Aortic smooth muscle cell (primary cell): Measurements from ENCODE around the gene S1PR3. TPM values are rescaled to one million over a fixed set of nuclear protein-coding genes. Genes with fewer than 3 reads are reported as not detected.

ENCODE experiments used
- total RNA-seq: library from RNA; depleted of rRNA; stranded (reverse); fragments of >200 nt; gene quantifications from 2 replicates; pipeline ENCODE4 v1.2.3, GENCODE V29; 2014

Gene S1PR3
- 17.5 and 33.0 TPM in 2 replicates for total RNA-seq

DNA sequence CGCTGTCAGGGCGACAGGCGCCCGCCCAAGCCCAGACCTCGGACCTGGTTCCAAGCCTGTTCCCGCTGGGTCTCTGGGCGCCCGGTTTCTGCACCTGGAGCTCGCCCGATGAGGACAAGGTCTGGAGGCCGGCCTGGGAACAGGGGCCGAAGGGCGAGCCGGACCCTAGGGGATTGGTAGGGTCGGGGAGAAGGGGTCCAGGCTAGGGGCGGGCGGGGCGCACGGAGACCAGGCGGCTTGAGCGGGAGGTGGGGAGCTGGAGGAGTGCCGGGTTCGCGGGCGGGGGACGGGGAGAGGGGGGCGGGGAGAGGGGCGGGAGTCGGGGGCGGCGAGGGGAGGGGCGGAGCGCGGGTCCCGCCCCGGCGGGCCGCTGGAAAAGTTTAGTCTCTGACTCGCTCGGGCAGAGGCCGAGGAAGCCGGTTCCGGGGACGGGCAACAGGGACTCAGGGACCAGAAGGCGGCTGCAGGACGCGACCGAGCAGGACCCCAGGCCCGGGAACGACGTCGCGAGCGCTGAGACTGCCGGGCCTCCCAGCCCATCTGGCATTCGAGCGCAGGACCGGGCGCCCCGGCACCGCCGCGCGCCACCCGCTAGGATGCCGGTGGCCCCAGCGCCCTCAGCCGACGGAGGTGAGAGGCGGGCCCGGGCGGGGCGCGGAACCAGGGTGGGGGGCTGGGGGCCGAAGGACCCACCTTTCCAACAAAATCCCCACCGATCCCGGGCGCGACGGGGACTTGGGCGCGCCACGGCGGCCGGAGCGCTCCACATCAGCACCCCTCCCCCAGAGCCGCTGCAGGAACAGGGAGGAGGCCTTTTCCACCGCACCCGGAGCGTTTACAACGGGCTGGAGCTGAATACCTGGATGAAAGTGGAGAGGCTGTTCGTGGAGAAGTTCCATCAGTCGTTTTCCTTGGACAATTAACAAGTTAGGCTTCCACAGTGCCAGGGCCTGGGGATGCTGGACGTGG, at the start of gene S1PR3:
S1PR3 (plus strand) TSS at position 403 of the 969 bp plus-strand sequence. CDS start 9,733 bp downstream, outside the sequence.

Other genes starting within 250 kb of the S1PR3 start
- 9.2 and 16.4 TPM in 2 replicates for gene SHC3, start 187.3 kb downstream of the S1PR3 start, total RNA-seq